ENCODE measurements around the gene TTC39C.
A peak's percentile ranks its signal among the peaks of the same experiment; 100 is the strongest.
"Not testable (repeated sequence)": the region's sequence is repeated elsewhere in the genome, so short reads cannot be mapped to it uniquely, and the experiment has no call there.

TTC39C gene

DNA sequence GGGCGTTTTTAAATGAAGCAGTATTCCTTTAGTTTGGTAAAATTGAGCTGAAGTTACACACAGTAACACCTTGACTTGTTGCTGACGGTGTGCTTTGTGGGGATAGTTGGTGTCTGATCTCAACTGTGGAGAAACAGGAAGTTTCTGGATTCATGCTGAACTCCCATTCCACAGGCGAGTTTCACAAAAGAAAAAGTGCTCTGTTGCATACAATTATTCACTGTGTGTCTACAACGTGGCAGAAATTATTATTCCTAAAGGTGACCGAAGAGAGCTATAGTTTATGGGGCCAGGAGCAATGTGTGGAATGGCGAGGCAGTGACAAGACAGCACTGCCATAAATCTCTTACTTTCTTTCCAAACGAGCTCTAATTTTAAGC, 123.8 kb downstream of the TTC39C start:
- DNase-seq (ENCODE audit: low spot score) = no peak

DNA sequence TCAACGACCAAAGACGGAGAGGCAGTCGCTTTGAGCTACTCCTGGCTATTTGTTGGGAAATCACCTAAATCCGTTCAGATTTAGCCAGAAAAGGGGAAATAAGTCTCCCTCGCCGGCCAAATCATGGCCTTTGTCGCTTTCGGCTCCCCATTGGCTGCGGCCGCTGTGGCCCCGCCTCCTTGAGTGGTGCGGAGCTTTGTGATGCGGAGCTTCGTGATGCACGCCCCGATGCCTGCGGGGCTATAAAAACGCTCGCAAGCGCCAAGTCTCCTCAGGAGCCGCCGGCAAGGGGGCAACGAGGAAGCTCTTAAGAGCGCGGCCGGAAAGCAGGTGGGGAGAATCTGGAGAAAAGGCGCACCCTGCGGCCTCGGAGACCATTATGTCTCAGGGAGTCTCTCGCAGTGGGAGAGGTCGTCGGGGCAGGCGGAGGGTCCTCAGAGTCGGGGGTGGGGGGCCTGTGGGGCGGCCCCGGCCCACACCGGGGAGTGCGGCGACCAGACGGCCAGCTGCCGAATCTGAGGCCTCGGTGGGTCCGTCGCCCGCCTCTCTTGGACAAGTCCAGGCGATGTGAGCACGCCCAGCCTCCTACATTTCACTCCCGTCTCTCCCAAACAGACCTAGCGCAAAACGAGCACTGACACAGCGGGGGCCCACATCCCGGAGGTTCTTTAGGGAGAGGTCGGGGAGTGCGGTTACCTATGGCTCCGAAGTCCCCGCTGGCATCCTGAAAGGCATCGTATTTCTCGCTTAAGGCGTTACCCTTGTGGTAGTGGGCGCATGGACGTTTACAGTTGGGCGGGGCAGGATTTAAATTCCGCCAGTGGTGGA, 124.4 kb downstream of the TTC39C start, which contains the start of gene CABYR:
TSS of gene CABYR (plus strand) at position 274 of the 828 bp plus-strand sequence. CDS start 4,053 bp downstream, outside the sequence.
- DNase-seq (ENCODE audit: low spot score) = peak; percentile 74

GRCh38 chr18:24140697-24141096, 126.1 kb downstream of the TTC39C start:
- DNase-seq (ENCODE audit: low spot score) = no peak

DNA sequence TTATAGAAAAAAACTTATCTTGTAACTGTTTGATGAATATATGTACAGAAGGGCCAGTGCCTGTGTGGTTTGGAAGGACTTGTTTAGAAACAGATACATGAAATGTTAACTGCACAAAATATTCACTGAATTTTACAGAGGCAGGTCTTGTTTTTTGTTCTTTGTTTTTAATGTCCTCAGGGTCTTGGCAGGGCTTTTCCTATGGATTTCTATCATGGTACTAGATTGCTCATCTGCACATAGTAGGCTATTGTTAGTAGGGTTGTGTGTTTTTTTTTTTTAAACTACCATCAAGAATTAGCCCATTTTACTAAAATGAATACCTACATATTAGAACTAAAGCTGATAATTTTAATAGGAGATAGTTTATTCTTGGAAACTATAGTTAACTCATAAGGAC, 127.8 kb downstream of the TTC39C start:
- DNase-seq (ENCODE audit: low spot score) = no peak

- not testable (repeated sequence) for DNase-seq (ENCODE audit: low spot score)
These were observed 135.0 kb downstream of the TTC39C start for GRCh38 chr18:24149591-24149990.

GRCh38 chr18:24153397-24153796, 138.8 kb downstream of the TTC39C start:
- no peak for DNase-seq (ENCODE audit: low spot score)

GRCh38 chr18:24157855-24158254, 143.3 kb downstream of the TTC39C start:
- DNase-seq (ENCODE audit: low spot score) = no peak

GRCh38 chr18:24160086-24160485, 145.5 kb downstream of the TTC39C start:
- DNase-seq (ENCODE audit: low spot score) = no peak

GRCh38 chr18:24161304-24161703, 146.8 kb downstream of the TTC39C start:
- no peak for DNase-seq (ENCODE audit: low spot score)

- no peak for DNase-seq (ENCODE audit: low spot score)
These were observed 153.9 kb downstream of the TTC39C start for GRCh38 chr18:24168496-24168895.

GRCh38 chr18:24170360-24170759, 155.8 kb downstream of the TTC39C start:
- no peak for DNase-seq (ENCODE audit: low spot score)

DNA sequence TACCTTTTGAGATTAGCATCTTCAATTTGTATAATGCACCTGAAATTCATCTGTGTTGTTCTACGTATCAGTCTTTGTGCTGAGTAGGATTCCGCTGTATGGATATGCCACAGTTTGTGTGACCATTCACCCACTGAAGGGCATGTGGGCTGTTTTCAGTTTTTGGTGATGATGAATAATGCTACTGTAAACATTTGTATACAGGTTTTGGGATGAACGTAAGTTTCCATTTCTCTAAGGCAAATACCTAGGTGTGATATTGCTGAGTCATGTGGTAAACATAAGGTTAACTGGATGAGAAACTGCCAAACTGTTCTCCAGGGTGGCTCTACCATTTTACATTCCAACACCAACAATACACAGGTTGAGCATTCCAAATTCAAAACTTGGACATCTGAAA, 159.4 kb downstream of the TTC39C start:
- no peak for DNase-seq (ENCODE audit: low spot score)

GRCh38 chr18:24176727-24177416, 162.3 kb downstream of the TTC39C start:
- DNase-seq (ENCODE audit: low spot score) = peak; percentile 58

- no peak for DNase-seq (ENCODE audit: low spot score)
These were observed 163.1 kb downstream of the TTC39C start for GRCh38 chr18:24177499-24178133.

DNA sequence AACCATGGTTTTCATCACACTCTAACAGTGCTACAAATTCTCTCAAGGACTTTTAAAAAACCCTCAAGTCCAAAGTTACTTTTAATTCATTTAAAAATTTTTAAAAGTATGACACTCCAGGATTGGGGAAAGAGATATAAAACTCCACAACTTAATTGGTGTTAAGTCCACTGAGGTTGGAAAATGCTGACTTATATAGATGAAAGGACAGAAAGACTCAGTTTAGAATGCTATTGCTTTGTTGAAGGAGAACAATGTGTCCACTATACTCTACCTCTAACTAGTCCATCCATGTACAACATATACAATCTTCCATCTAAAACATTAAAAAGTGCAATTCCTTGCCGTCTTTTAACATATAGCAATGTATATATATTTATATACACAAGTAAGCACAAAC, 165.5 kb downstream of the TTC39C start:
- no peak for DNase-seq (ENCODE audit: low spot score)

DNA sequence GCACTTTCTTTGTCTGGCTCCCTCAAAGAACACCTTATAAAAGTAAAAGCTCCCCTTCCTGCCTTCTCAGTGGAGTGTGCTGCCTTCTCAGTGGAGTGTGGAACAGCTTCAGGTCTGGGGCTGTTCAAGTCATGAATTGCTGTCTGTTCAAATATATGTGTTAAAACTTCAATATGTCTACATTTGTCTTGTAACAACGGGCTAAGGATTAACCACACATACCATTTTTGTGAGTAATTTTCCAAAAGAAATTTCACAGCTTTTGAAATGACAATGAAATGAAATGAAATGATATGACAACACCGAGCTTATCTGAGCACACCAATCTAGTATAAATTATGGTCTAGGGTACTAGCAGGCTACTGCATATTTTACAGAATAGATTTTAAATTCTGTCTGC, 167.3 kb downstream of the TTC39C start:
- DNase-seq (ENCODE audit: low spot score) = no peak

Data from HuH-7 (cell line).